ENCODE measurements around the gene ARID5B. TPM values are rescaled to one million over a fixed set of nuclear protein-coding genes. Genes with fewer than 3 reads are reported as not detected.

The ARID5B gene
- total RNA-seq, 1 donor from 2014 or later: 76.8 TPM

GRCh38 chr10:62004042-62004441 is 102.5 kb downstream of the ARID5B start:
- TF ChIP-seq, protein P1, sequence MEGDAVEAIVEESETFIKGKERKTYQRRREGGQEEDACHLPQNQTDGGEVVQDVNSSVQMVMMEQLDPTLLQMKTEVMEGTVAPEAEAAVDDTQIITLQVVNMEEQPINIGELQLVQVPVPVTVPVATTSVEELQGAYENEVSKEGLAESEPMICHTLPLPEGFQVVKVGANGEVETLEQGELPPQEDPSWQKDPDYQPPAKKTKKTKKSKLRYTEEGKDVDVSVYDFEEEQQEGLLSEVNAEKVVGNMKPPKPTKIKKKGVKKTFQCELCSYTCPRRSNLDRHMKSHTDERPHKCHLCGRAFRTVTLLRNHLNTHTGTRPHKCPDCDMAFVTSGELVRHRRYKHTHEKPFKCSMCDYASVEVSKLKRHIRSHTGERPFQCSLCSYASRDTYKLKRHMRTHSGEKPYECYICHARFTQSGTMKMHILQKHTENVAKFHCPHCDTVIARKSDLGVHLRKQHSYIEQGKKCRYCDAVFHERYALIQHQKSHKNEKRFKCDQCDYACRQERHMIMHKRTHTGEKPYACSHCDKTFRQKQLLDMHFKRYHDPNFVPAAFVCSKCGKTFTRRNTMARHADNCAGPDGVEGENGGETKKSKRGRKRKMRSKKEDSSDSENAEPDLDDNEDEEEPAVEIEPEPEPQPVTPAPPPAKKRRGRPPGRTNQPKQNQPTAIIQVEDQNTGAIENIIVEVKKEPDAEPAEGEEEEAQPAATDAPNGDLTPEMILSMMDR (IDR thresholded peaks at IDR 0.05): no peak
- Mint-ChIP-seq H3K4me3 (no peak overlapping the region), H3K27me3 (no peaks in the 10 kb centered on the region), H3K9me3 (no peaks in the 10 kb centered on the region), H3K36me3 (ENCODE audit: low read depth) (peaks cover 84% of the 10 kb centered on the region), H3K27ac (peak overlapping the region; percentile 78), H3K4me1 (peaks cover 98% of the 10 kb centered on the region)
- ATAC-seq (ENCODE audit: low read depth) (no peak), DNase-seq (no peak)
- intact Hi-C loops (cut with micrococcal nuclease): loop anchor here (5.0 kb wide), 1 partner anchor 1263 kb away; no protein-coding TSS in a partner anchor
- POLR2A ChIA-PET: interaction anchor here (1.0 to 12.4 kb wide), 6 partner anchors 15 to 101 kb away, joined by 3 to 320 read pairs (median 54); partner anchors contain the start of gene ARID5B
- CTCF ChIA-PET: interaction anchor here (1.0 to 1.3 kb wide), 3 partner anchors 8 to 32 kb away, joined by 3 to 4 read pairs (median 4); no protein-coding TSS in a partner anchor

GRCh38 chr10:62005281-62005680 is 103.8 kb downstream of the ARID5B start:
- Mint-ChIP-seq H3K4me1 (peaks cover 98% of the 10 kb centered on the region), H3K9me3 (no peaks in the 10 kb centered on the region), H3K27me3 (no peaks in the 10 kb centered on the region), H3K27ac (peak overlapping the region; percentile 78), H3K36me3 (ENCODE audit: low read depth) (peaks cover 84% of the 10 kb centered on the region), H3K4me3 (peak overlapping the region; percentile 0)
- TF ChIP-seq, protein P1 (IDR thresholded peaks at IDR 0.05): no peak
- CTCF ChIA-PET: interaction anchor here (1.2 to 1.3 kb wide), 2 partner anchors 10 to 31 kb away, joined by 3 to 4 read pairs; no protein-coding TSS in a partner anchor
- DNase-seq: no peak
- no peak for ATAC-seq (ENCODE audit: low read depth)
- intact Hi-C loops (cut with micrococcal nuclease): no loop called here
- POLR2A ChIA-PET: interaction anchor here (0.6 to 12.4 kb wide), 6 partner anchors 8 to 103 kb away, joined by 3 to 320 read pairs (median 48); partner anchors contain the start of gene ARID5B

- TF ChIP-seq, protein P1 (IDR thresholded peaks at IDR 0.05): no peak
- no peak for ATAC-seq (ENCODE audit: low read depth)
- ChIA-PET CTCF (interaction anchor here (0.7 to 1.3 kb wide), 3 partner anchors 10 to 32 kb away, joined by 3 read pairs; no protein-coding TSS in a partner anchor), POLR2A (interaction anchor here (0.6 to 12.4 kb wide), 6 partner anchors 9 to 103 kb away, joined by 3 to 320 read pairs (median 48); partner anchors contain the start of gene ARID5B)
- H3K27me3 Mint-ChIP-seq: no peaks in the 10 kb centered on the region
- peaks cover 84% of the 10 kb centered on the region for H3K36me3 Mint-ChIP-seq (ENCODE audit: low read depth)
- DNase-seq: no peak
- intact Hi-C loops (cut with micrococcal nuclease): no loop called here
- H3K27ac Mint-ChIP-seq: peak overlapping the region; percentile 78
- H3K9me3 Mint-ChIP-seq: no peaks in the 10 kb centered on the region
- H3K4me1 Mint-ChIP-seq: peaks cover 98% of the 10 kb centered on the region
- H3K4me3 Mint-ChIP-seq: peak overlapping the region; percentile 0
These were observed 104.2 kb downstream of the ARID5B start for GRCh38 chr10:62005687-62006086.

DNA sequence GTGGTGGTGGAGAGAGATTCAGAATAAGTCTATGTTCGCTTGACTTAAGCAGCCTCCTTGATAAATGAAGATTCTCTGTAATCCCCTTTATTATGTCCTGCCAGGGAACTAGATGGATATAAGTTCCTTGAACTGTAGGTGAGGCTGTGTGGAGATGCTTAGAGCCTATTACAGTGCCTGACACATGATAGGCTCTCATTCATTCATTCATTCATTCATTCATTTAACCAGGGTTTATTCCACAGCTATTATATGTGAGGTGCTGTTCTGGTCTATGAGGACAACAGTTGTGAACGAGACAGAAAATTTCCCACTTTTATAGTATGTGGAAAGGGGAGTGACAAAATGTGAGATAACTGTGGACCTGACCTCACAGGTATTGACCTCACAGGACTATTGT is 105.6 kb downstream of the ARID5B start:
- Mint-ChIP-seq H3K36me3 (ENCODE audit: low read depth) (peaks cover 85% of the 10 kb centered on the region), H3K4me3 (no peak overlapping the region), H3K9me3 (no peaks in the 10 kb centered on the region), H3K27me3 (no peaks in the 10 kb centered on the region), H3K27ac (peak overlapping the region; percentile 78), H3K4me1 (peaks cover 98% of the 10 kb centered on the region)
- ATAC-seq (ENCODE audit: low read depth) (no peak), DNase-seq (no peak)
- TF ChIP-seq, protein P1 (IDR thresholded peaks at IDR 0.05): no peak
- CTCF ChIA-PET: no interaction called here
- intact Hi-C loops (cut with micrococcal nuclease): no loop called here
- POLR2A ChIA-PET: interaction anchor here (0.8 to 10.4 kb wide), 4 partner anchors 29 to 105 kb away, joined by 4 to 93 read pairs (median 4); no protein-coding TSS in a partner anchor

DNA sequence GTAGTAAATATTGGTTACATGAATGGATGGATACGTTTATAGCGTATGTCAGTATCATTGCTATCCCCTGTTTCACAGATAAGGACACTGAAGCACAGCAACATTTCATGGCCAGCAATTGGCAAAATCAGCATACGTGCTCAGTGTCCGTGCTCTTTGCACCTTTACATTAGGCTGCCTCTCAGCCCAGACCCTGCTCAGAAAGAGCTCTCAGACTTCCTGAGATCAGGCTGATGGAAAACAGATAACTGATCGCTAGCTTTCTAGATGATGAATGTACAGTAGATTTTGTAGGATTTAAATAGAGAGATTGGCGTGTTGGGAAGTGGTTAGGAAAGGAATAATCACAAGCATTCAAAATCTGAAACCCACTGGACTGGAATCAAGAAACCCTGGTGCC is 106.7 kb downstream of the ARID5B start:
- Mint-ChIP-seq H3K36me3 (ENCODE audit: low read depth) (peaks cover 82% of the 10 kb centered on the region), H3K9me3 (no peaks in the 10 kb centered on the region), H3K27me3 (no peaks in the 10 kb centered on the region), H3K4me1 (peaks cover 93% of the 10 kb centered on the region), H3K27ac (peak overlapping the region; percentile 87), H3K4me3 (no peak overlapping the region)
- intact Hi-C loops (cut with micrococcal nuclease): no loop called here
- ATAC-seq (ENCODE audit: low read depth) (no peak), DNase-seq (no peak)
- TF ChIP-seq, protein P1 (IDR thresholded peaks at IDR 0.05): no peak
- ChIA-PET POLR2A (interaction anchor here (0.5 to 10.4 kb wide), 6 partner anchors 8 to 262 kb away, joined by 3 to 93 read pairs (median 4); no protein-coding TSS in a partner anchor), CTCF (no interaction called here)

All from activated B cell treated with CpG ODN at 0.5 μM for 24 hours (primary cell).